NCI-H226 (cell line): ENCODE measurements around the gene ING3.

Experiments used
- DNase-seq: peaks from one replicate; pipeline ENCODE4 v3.0.0-alpha.2; 2015

The ING3 gene

DNA sequence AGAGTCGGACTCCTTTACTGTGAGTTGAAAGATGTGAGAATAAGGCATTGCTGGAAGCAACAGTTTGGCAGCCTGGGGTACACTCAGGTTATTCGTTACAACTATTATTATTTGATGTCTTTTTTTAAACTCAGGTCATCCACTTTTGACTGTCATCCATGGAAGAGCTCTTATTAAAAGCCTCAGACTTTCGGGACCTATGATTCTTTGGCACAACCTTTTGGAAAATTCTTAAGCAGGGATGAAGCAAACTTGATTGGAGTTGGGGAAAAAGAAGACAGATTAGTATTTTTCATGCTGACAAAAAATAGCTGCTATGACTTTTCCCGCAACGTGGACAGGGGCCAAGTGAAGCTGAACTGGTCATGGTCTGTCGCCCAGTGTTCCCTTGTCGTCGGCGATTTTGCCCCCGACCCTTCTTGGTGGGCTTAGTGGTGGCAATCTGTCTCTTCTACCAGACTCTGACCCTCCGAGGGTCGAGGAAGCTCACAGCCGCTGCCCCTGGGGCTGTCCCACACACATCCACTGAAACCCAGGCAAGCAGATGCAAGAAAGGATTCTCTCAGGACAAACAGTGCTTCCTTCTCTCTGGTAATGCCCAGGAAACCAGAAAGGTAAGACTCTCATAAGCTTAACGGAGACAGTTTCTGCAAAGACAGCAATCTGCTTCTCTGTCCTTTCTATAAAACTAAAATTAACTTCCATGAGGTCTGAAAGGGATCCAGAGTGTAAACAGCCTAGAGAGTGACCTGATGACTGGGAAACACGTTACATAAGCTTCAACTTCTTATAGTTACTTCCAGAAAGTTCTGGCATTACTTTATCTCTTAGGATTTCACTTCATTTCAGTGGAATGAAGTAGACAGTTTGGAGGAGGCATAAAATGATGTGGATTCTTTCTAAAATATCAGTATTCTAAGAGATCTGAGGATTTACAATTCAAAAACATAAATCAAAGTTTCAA is 39.0 kb downstream of the ING3 start:
- no peak for DNase-seq

DNA sequence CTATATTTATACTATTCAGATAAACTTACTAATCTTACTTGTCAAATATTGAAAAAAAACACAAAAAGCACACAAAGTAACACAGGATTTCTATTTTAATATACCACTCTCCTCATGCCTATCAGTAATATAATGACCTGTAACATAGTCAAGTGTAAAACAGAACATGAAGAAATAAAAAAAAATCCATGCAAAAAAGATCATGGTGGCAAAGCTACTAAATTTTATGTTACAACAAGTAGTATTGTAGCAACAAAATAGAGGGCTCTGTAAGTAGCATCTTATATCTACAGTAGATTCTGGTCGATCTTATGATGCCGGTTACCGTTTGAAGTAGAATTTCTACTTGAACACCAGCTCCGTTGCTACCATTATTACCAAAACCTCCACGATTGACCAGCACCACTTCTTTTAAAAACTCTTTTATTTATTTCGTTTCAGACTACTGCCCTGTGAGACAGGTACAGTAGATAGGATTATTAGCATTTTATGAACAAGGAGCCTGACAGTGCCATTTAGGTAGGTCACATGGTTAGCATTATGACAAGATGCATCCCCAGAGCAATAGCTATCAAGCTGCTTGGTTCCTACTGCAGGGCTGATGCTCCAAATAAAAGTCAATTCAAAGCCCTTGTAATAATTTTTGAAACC is 40.0 kb downstream of the ING3 start:
- no peak for DNase-seq

DNA sequence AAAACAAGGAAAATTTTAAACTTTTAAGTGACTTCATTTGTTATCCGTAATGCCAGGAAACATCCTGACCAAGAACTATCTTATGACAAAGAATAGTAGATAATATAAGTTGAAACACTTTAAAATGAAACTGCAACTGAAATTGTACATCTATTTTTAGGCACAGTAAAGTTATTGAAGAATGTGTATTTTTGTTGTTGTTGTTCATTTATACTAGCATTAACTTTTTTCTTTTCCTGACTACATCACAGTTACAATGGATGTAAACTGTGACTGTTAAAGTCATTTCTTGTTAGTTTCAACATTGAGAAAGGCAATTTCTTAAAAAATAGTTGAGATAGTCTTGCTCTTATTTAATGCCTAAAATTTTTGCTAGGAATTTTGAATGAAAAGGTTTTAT is 40.6 kb downstream of the ING3 start:
- DNase-seq, result no peak

DNA sequence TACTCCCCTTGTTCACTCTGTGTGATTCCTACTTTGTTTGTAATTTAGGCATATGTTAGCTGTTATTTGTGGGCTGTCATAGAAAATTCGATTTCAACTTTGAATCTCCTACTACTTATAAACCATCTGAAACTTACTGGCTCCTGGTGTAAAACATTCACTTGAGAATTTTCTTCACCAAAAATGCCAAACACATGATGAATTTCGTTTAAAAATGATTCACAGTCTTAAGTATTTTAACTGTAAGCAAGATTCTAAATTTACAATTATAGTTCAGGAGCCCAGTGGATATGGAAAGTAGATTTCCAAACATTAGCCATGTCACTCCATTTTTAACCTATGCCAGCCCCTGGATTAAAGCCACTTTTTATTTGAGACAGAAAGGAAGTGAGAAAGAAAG is 41.0 kb downstream of the ING3 start:
- peak; percentile 35 for DNase-seq

DNA sequence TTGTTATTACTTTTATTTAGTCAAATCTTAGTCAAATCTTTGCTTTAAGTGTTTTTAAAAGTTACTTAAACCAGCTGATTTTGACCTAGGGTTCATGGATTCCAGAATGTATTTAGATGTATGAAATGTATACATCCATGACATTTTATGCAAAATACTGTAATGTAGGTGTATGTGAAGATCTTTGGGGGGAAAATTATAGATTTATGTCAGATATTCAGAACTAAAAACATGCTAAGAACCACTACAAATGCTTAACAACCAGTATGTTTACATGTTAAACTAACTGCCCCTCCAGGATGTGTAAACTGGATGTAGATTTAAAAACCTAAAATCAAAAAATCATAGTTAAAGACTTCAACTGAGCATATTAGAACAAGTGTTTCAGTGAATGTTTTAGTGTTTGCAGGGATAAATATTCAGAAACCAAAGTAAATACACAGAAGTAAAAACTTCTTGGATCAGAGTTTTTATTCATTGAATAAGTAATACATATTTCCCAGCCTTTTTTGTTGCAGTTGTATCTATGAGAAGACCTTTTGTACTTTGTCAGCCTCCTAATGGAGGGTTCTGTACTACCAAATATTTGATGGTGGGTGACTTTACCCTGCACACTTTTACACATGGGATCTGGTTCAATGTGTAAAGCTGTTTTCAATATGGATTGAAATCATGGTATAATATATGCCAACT is 41.8 kb downstream of the ING3 start:
- DNase-seq, result no peak

DNA sequence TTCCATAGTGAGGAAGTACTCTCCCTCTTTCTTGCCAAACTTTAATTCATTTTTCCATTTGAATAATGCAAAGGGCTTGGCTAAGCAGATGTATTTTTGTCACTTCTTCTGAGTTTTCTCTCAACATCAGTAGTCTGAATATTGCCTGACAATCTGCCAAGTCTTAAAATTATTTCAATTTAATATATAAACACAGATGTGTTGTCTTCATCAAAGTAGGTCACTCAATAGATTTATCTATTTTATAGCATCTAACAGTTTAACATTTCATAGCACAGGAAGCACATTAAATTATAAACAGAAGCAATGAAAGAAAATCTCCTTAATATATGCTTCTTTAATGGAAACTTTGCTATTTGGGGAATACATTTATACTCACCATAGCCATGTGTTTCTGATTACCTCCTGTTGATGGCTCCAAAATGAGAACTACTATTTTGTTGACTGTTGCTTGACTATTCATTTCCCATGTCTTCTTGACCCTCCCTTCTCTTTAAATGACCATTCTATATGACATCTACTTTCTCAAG is 42.5 kb downstream of the ING3 start:
- DNase-seq, result no peak

DNA sequence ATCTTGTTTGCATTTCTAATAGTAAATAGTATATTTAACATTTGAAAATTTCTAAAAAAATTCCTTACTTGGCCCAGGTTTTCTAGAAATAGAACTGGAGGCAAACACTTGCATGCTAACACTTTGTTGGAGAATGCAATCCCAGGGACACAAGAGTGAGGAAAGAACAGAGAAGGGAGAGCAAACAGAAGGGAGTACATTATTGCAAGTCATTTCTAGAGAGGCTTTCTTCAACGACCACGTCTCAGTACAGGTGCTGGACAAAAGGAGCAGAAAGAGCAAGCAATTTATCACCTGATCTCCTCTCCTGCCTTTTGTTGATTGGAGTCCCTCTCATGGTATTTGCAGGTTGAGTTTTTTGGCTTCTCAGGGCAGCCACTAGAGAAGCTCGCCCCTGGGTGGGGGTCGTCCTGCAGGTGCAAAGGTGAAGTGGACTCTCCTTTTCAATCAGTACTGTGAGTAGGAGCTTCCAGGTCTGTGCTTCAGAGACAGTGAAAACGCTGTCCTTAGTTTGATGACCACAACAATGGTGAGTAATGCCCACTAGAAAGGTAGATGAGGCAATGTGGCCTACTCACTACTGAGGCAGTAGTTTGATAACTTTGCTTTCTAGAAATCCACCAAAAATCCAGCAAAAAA is 43.1 kb downstream of the ING3 start:
- DNase-seq, result no peak

DNA sequence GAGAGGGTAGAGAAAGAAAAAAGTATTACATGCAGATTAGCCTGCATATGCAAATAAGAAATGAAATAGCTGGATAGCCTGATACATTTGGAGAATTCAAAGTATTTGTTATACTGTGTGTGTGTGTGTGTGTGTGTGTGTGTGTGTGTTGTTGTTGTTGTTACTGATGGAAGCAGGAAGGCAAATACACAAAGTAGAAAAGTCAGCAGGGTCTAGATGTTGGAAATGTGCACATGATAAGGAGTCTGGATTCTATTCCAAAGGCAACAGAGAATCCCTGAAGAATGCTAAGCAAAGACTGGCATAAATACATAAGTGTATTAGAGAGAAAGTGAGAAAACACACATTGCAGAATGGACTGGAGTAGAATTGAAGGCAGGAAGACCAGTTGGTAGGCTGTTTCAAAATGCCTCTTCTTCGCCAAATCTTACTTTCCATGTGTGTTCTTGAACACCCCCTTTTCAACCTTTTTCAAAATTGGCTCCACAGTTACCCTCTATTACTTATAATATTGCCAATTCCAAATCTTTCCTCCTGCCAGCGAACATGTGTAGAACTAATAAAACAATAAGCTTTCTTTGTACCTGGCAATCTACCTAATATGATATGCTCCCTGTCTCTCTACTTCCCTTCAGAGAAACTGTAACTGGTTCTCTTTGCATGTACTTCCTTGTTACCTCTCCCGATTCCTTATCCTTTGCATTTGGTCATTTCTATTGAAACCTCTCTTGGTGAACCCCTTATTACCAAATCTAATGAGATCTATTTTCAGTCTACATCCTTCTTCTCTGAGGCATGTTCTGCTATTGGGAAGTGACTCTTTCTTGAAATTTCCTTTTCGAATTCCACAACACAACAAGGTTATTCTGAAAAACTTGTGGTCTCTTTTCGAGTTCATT is 44.2 kb downstream of the ING3 start:
- no peak for DNase-seq

DNA sequence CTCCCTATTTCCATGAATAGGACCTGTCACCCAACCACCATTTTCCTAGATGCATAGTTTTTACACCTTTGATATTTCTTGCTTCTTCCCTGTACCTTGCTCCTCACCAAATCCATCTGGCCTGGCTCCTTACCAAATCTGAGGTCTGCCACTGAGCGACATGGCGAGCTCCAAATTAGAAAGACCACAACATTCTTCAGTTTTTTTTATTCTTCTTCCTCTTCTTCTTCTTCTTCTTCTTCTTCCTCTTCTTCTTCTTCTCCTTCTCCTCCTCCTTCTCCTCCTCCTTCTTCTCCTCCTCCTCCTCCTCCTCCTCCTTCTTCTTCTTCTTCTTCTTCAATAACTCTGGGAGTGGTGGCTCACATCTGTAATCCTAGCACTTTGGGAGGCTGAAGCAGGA is 45.1 kb downstream of the ING3 start:
- no peak for DNase-seq

DNA sequence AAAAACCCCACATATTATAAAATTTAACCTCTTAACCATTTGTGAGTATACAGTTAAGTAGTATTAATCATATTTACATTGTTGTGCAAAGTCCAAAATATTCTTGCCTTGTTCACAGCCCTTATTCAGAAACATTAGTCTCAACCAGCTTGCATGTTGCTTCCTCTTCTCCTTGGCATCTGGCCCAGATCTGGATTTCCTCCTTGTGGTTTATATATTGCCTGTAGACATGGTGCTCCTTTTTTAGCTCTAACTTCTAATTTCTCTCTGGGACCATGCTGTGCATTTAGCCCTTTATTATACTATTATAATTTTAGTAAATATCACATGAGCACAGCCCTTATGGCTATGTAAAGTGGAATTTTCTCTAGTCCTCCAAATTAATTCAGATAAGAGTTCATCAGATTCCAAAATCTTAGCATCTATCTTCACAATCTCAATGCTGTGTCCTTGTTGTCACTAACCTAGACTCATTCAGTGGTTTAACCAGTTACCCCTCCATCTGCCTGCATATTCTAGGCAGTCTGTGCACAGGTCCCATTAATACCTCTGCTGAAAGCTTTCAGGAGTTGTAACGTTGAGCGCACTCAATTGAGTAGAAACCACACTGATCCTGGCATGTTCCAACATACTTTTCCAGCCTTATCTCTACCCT is 45.9 kb downstream of the ING3 start:
- peak; percentile 83 for DNase-seq

DNA sequence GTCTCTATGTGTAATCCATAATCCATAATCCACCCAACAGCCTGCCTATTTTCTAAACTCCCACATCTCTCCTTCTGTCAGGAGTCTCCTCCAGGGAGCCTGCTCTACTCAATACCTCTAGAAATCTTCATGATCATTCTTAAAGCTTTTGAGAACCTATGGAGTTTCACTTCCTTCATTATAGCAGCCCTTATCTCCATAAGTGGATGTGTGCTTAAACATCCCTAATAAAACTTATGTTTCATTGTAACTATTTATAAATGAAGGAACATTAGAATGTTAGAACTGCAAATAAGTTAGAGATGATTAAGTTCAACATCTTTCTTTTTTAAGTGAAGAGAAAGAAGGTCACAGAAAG is 46.4 kb downstream of the ING3 start:
- DNase-seq, result no peak

DNA sequence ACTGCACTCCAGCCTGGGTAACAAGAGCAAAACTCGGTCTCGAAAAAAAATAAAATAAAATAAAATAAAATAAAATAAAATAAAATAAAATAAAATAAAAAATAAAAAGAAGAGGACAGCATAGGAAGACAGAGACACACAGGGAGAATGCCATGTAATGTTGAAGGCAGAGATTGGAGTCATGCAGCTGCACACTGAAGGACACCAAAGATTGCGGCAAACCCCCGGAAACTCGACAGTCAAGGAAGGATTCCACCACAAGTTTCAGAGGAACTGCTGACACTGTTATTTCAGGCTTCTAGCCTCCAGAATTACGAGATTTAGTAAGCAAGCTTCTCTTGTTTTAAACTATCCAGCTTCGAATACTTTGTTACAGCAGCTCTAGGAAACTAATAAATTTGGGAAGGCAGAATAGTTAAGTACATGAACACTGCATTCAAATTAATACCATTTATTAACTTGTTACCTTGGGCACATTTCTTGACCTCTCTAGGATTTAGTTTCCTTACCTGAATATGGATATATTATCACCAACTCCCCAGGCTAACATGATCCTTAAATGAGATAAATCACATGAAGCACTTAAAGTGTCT is 47.4 kb downstream of the ING3 start:
- no peak for DNase-seq

DNA sequence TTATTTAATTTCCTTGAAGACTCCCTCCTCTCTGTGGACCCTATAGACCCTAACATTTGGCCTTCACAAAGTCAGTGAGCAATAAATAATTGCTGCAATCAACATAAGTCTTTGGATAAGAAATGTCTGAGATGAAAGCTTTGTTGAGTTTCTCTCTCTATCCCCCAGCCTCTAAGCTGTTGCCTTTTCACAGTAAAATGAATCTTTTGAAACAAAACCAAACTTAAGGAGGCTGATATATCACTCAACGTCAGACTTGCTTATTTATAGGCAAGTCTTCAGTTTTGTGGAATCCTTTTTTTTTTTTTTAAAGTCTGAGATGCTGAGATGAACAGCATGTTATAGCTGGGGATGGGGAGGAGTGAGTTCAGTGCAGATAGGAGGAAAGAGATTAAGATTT is 47.9 kb downstream of the ING3 start:
- DNase-seq, result no peak

DNA sequence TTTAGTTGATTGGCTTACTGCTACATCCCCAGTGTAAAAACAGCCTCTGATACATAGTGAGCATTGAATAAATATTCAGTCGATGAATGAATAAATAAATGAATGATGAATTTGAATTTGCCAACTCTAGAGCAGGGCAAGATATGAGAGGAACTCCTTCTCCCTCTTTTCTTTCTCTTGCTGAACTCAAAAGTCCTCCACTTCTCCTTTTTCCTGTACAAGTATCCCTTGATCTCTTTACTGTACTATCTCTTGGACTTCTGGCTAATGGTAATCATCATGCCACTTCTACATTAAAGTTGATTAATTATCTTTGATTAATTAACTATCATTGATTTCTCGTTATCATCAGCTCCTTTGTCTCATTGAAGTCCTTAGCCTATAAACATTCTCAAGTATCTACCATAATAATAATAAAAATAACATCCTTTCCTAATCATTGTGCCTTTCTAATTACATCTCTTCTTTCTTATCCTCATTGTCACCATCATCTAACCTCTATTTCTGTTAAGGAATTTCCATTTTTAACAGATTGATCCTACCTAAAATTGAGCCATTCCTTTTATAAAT is 48.5 kb downstream of the ING3 start:
- no peak for DNase-seq

DNA sequence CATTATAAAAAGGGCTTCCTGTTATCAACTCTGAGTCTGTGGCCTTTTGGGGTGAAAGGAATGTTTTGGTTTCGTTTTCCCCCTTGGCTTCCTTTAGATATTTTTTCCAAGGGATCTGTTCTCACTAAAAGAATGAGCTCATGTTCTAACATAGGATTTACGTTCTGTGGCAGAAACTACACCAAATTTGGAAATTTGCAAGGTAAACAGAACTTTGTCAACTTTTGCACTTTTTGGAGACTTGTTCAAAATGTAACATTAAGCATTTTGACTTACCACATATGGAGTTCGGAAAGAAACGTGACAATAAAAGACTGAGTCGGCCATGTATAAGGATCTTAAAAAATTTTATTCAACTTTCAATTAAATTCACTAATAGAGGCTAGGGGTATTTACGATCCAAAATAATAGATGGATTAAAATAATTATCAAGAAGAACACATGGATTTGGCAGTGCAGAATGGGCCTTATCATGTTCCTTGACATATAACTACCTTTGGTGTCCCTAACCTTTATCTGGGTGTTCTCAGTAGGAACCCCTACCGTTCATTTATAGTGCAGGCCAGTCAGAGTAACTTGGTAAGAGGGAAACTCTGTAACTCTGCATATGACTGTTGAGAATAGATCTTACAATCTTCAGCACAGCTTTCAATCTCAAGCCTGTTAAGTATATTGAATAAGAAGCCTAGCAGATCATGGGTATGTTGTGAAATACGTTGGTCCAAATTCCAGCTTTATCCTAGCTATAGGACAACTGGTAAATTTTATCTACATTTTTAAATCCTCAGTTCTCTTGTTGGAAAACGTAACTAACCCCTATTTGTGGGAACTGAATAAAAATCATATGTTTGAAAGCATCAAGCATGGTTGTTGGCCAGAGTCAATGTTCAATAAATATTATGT is 49.8 kb downstream of the ING3 start:
- no peak for DNase-seq

DNA sequence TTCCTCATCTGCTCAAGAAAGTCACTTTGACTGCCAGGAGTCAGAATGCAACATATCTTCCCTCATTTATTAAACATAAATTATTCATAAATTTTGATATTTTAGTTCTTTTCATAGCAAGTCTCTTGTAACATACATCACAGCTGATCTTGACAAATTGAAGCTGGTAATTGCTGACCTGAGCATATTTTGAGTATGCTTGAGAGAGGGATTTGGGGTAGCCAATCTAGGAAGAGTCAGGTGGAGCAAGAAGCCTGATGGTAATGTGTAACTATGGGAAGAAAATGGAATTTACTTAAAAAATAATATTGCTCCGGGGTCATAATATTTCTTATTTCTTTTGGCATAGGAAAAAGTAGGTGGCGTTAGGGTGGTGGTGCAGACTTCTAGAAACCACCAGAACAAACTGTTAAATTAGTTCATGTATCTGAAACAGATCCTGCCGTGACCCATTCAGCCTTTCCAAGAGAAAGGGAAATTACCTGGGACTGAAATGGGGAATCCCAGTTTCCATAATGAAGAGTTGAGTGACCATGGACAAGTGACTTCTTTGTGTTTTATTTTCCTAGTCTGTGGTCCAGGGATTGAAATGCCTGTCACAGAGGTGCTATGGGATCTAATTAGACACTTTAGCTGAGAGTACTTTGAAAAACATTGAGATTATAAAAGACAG is 50.8 kb downstream of the ING3 start:
- DNase-seq, result no peak

DNA sequence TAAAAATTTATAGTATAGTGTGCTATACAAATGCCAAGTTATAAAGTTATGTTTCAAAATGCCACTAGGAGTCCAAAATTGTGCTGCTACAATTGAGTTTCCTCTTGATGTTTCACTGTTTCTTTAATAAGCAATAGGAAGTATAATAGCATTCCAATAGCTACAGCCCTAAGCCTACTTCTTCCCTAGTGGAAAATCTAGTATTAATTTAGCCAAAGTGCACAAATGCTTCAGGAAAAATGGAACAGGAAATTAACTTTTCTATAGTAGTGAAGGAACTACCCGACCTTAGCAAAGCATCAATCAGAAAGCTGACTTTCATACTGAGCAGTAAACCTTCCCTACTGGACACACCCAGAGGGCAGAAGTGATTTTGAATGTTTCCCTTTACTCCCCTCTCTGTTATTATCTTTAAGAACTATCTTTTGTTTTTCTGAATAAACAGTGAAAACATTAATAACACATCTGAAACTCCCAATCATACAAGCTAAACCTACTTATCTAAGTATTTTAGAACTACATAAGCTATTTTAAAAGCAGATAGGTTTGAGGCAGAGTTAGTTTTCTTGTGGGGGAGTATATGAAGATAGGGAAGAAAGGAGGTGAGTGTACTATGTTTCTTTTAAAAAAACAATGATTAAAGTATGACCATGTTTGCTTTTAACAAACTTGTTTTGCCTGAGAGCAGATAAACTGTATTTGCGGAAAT is 51.6 kb downstream of the ING3 start:
- no peak for DNase-seq

DNA sequence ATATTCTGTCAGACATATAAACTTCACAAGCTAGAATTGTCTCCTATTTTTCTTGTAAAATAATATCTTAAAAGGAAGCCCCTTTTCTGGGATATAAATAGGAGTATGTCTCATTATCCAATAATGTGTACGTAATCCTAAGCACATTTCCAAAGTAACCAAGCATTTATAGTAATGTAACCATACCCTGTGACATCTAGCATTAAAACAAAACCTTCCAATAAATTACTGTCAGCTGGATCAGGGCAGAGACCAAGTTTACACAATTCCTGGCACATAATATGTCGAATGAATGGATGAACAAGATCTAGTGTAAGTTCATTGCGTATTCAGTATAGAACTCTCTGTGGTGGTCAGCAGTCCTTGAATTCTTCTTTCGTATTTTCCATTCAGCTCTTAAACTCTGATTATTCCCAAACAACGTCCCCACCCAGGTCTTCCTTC is 52.2 kb downstream of the ING3 start:
- no peak for DNase-seq
